ENCODE data around the gene UBP1. TPM values are rescaled to one million over a fixed set of nuclear protein-coding genes. Genes with fewer than 3 reads are reported as not detected.

Gene UBP1
- total and polyA plus RNA-seq, 2 donors (not counting 1 experiment from before 2014, with no cell fraction given): 50.7 to 75.4 TPM

- Mint-ChIP-seq H3K27me3 (no peaks in the 10 kb centered on the region), H3K4me3 (peak overlapping the region; percentile 81), H3K4me1 (peaks cover 60% of the 10 kb centered on the region), H3K9me3 (ENCODE audit: insufficient read depth) (no peaks in the 10 kb centered on the region), H3K27ac (no peak overlapping the region)
- Histone ChIP-seq H4K20me1 (ENCODE audit: control insufficient read depth, insufficient read depth, low read length, poor library complexity, severe bottlenecking) (peaks cover 38% of the 10 kb centered on the region), H3K79me2 (ENCODE audit: control insufficient read depth, insufficient read depth, low read length) (peaks cover 71% of the 10 kb centered on the region), H3K4me1 (ENCODE audit: control insufficient read depth in 2 of 2, insufficient read depth in 2 of 2, low read length in 2 of 2) (peaks cover 36 to 38% of the 10 kb centered on the region in 2 donors), H3K4me3 (ENCODE audit: control extremely low read depth in 1 of 5, extremely low read depth in 1 of 5, insufficient read depth in 1 of 5, low read depth in 2 of 5, low read length in 4 of 5) (peak overlapping the region in 3 of 5 experiments; percentile 78 to 97 (median 96)), H3K9ac (ENCODE audit: low read length) (peak overlapping the region; percentile 75), H3K27ac (ENCODE audit: low read length in 2 of 2) (peak overlapping the region in 1 of 2 donors; percentile 95), H3K4me2 (replicated peaks; ENCODE audit: low read depth, low read length, poor library complexity, severe bottlenecking) (peak overlapping the region; percentile 94), H3K9me3 (ENCODE audit: control extremely low read depth in 1 of 3, control insufficient read depth in 2 of 3, insufficient read depth in 1 of 3, low read length in 2 of 3) (no peaks in the 10 kb centered on the region), H3K27me3 (replicated peaks in 1 of 4; ENCODE audit: control extremely low read depth in 1 of 4, control insufficient read depth in 3 of 4, insufficient read depth in 4 of 4, low read length in 3 of 4) (no peaks in the 10 kb centered on the region), H2AFZ (ENCODE audit: insufficient read depth, low read depth, low read length, poor library complexity, severe bottlenecking) (no peak overlapping the region), H3K36me3 (replicated peaks in 1 of 2; ENCODE audit: control extremely low read depth in 1 of 2, control insufficient read depth in 1 of 2, extremely low read depth in 1 of 2, insufficient read depth in 2 of 2, low read length in 1 of 2) (no peaks in the 10 kb centered on the region)
- 50% methylated on average over 1 of the region's 3 CpGs for WGBS (ENCODE audit: insufficient coverage)
- DNase-seq (no peak), ATAC-seq (ENCODE audit: low read depth) (no peak)
- ChIA-PET CTCF (interaction anchor here (0.7 to 1.6 kb wide), 2 partner anchors 306 to 336 kb away, joined by 3 to 4 read pairs; no protein-coding TSS in a partner anchor), POLR2A (no interaction called here)
- TF ChIP-seq EZH2 (IDR thresholded peaks at IDR 0.05; ENCODE audit: borderline replicate concordance, insufficient read depth, low read depth, low read length, poor library complexity, severe bottlenecking) (no peak), CTCF (IDR thresholded peaks at IDR 0.05) (no peak)
- intact Hi-C loops (cut with micrococcal nuclease): no loop called here
These were observed 2.5 kb downstream of the UBP1 start for GRCh38 chr3:33437556-33438283.

- Mint-ChIP-seq H3K27me3 (no peaks in the 10 kb centered on the region), H3K27ac (no peak overlapping the region), H3K4me3 (no peak overlapping the region), H3K9me3 (ENCODE audit: insufficient read depth) (no peaks in the 10 kb centered on the region), H3K4me1 (peaks cover 77% of the 10 kb centered on the region)
- no peaks in the 10 kb centered on the region for H3K36me3 ChIP-seq (replicated peaks in 1 of 2; ENCODE audit: control extremely low read depth in 1 of 2, control insufficient read depth in 1 of 2, extremely low read depth in 1 of 2, insufficient read depth in 2 of 2, low read length in 1 of 2)
- TF ChIP-seq CTCF (IDR thresholded peaks at IDR 0.05) (no peak), EZH2 (IDR thresholded peaks at IDR 0.05; ENCODE audit: borderline replicate concordance, insufficient read depth, low read depth, low read length, poor library complexity, severe bottlenecking) (no peak)
- no CpG with 5 or more reads among the region's 2 CpGs for WGBS (ENCODE audit: insufficient coverage)
- POLR2A ChIA-PET: interaction anchor here (0.6 kb wide), 1 partner anchor 312 kb away, joined by 3 read pairs; no protein-coding TSS in a partner anchor
- no peak overlapping the region for H3K27ac ChIP-seq (ENCODE audit: low read length in 2 of 2)
- ATAC-seq (ENCODE audit: low read depth): no peak
- DNase-seq: no peak
- H3K4me2 ChIP-seq (replicated peaks; ENCODE audit: low read depth, low read length, poor library complexity, severe bottlenecking): no peak overlapping the region
- H3K9ac ChIP-seq (ENCODE audit: low read length): no peak overlapping the region
- intact Hi-C loops (cut with micrococcal nuclease): no loop called here
- H4K20me1 ChIP-seq (ENCODE audit: control insufficient read depth, insufficient read depth, low read length, poor library complexity, severe bottlenecking): peaks cover 69% of the 10 kb centered on the region
- CTCF ChIA-PET: interaction anchor here (1.3 kb wide), 1 partner anchor 8 kb away, joined by 3 read pairs; no protein-coding TSS in a partner anchor
- H3K27me3 ChIP-seq (replicated peaks in 1 of 4; ENCODE audit: control extremely low read depth in 1 of 4, control insufficient read depth in 3 of 4, insufficient read depth in 4 of 4, low read length in 3 of 4): no peaks in the 10 kb centered on the region
- no peak overlapping the region for H3K4me3 ChIP-seq (ENCODE audit: control extremely low read depth in 1 of 5, extremely low read depth in 1 of 5, insufficient read depth in 1 of 5, low read depth in 2 of 5, low read length in 4 of 5)
- H3K79me2 ChIP-seq (ENCODE audit: control insufficient read depth, insufficient read depth, low read length): peaks cover 100% of the 10 kb centered on the region
- peaks cover 40 to 52% of the 10 kb centered on the region in 2 donors for H3K4me1 ChIP-seq (ENCODE audit: control insufficient read depth in 2 of 2, insufficient read depth in 2 of 2, low read length in 2 of 2)
- H2AFZ ChIP-seq (ENCODE audit: insufficient read depth, low read depth, low read length, poor library complexity, severe bottlenecking): no peak overlapping the region
- H3K9me3 ChIP-seq (ENCODE audit: control extremely low read depth in 1 of 3, control insufficient read depth in 2 of 3, insufficient read depth in 1 of 3, low read length in 2 of 3): no peaks in the 10 kb centered on the region
These were observed 6.4 kb downstream of the UBP1 start for GRCh38 chr3:33433843-33434242.
